Measurements from ENCODE around the gene ARHGAP42. TPM values are rescaled to one million over a fixed set of nuclear protein-coding genes. Genes with fewer than 3 reads are reported as not detected.

Gene ARHGAP42
- total RNA-seq, 6 experiments from 2014 or later: 1.1 to 3.1 (median 2.3) TPM

DNA sequence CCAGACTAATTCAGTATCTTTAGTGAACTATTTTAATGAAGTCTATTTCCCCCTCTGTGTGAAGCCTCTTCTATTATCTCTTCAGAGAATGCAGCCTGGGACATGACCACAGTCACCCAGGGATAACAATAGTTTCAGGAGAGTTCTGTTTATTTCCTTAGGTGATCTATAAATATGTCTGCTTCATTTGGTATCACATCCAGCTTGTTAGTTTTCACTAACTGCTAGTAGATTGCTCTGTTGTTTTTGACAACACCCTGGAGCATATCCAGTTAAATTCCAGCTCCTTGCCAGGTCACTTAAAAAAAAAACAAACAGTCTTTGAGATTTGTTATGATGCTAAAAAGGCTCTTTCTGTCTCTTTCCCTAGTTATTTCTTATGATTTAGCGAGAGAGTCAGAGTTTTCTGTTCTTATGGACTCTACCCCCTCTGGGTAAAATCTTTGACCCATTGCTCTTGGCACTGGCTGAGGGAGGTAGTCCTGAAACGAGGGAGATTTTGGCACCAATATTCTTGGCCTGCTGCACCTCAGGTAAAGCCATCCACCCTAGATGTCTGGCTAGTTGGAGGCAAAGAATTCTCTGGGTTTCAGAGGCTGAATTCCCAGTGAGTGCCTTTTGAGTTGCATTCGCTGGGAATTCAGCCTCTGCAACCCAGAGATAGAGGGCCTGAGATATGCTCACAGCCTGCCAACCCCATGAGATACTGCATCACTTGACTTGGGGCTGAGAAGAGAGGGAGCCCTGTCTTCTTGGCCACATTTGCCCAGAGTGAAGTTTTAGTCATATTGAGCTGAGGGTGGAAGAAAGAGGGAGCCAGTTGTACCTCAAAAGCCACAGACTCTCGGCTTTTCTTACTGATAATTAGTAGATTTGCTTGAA, 283.4 kb downstream of the ARHGAP42 start:
- Mint-ChIP-seq H3K4me1 (ENCODE audit: low read depth) (peaks cover 11% of the 10 kb centered on the region; the same call in 1 of the 2 replicates), H3K27ac (no peak overlapping the region), H3K27me3 (ENCODE audit: insufficient read depth) (no peaks in the 10 kb centered on the region), H3K4me3 (no peak overlapping the region), H3K9me3 (peaks cover 5% of the 10 kb centered on the region), H3K36me3 (ENCODE audit: low read depth) (no peaks in the 10 kb centered on the region)
- no peak for DNase-seq
- no peak for TF ChIP-seq CTCF (IDR thresholded peaks at IDR 0.05)

GRCh38 chr11:100972046-100972445, 285.0 kb downstream of the ARHGAP42 start:
- TF ChIP-seq CTCF (IDR thresholded peaks at IDR 0.05): no peak
- Mint-ChIP-seq H3K27ac (no peak overlapping the region), H3K4me3 (no peak overlapping the region), H3K36me3 (ENCODE audit: low read depth) (no peaks in the 10 kb centered on the region), H3K4me1 (ENCODE audit: low read depth) (peaks cover 11% of the 10 kb centered on the region; the same call in 1 of the 2 replicates), H3K9me3 (peaks cover 5% of the 10 kb centered on the region), H3K27me3 (ENCODE audit: insufficient read depth) (no peaks in the 10 kb centered on the region)
- DNase-seq: no peak

DNA sequence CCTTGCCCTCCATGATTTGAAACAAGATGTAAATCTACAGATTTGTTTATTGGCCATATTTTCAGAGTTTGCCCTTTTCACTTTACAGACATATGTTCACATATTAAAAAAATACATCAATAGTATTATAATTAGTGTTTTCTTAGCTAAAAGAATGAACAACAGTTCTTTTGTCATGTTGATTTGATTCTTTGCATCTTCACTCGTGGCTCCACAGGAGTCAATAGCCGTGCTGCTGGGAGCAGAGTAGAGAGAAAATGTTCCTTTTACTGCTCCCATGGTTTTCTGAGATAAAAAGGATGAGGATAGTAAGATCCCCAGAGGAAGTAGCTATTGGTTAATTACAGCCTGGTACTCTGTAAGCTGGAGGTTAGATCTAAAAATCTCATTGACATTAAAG, 291.4 kb downstream of the ARHGAP42 start:
- TF ChIP-seq CTCF (IDR thresholded peaks at IDR 0.05): no peak
- Mint-ChIP-seq H3K27me3 (ENCODE audit: insufficient read depth) (no peaks in the 10 kb centered on the region; the same call in 1 of the 2 replicates), H3K4me3 (no peak overlapping the region), H3K4me1 (ENCODE audit: low read depth) (no peaks in the 10 kb centered on the region), H3K27ac (no peak overlapping the region), H3K36me3 (ENCODE audit: low read depth) (no peaks in the 10 kb centered on the region), H3K9me3 (no peaks in the 10 kb centered on the region)
- DNase-seq: no peak

DNA sequence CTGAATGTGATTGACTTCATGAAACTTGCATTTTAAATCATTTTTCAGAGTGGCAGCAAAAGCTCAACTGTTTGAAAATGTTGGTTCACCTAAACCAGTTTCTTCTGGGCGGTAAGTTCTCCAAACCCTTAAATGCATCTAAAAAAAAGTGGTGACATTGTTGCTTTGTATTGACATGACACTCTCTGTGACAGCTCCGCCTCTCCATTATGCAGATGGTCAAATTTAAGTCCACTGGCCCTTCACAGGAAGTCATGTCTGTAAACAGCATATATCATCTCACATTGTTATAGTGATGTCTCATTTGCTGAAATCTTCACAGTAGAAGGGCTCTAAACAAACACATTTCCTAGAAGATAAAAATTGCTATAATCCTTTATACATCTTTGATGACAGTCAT, 291.9 kb downstream of the ARHGAP42 start:
- H3K27me3 Mint-ChIP-seq (ENCODE audit: insufficient read depth): no peaks in the 10 kb centered on the region; the same call in 1 of the 2 replicates
- no peaks in the 10 kb centered on the region for H3K4me1 Mint-ChIP-seq (ENCODE audit: low read depth)
- no peak for DNase-seq
- no peak overlapping the region for H3K4me3 Mint-ChIP-seq
- no peak overlapping the region for H3K27ac Mint-ChIP-seq
- no peaks in the 10 kb centered on the region for H3K9me3 Mint-ChIP-seq
- H3K36me3 Mint-ChIP-seq (ENCODE audit: low read depth): no peaks in the 10 kb centered on the region
- TF ChIP-seq CTCF (IDR thresholded peaks at IDR 0.05): no peak

GRCh38 chr11:100980156-100980555, 293.1 kb downstream of the ARHGAP42 start:
- Mint-ChIP-seq H3K36me3 (ENCODE audit: low read depth) (no peaks in the 10 kb centered on the region), H3K27ac (no peak overlapping the region), H3K4me1 (ENCODE audit: low read depth) (no peaks in the 10 kb centered on the region), H3K4me3 (no peak overlapping the region), H3K9me3 (no peaks in the 10 kb centered on the region), H3K27me3 (ENCODE audit: insufficient read depth) (no peaks in the 10 kb centered on the region; the same call in 1 of the 2 replicates)
- DNase-seq: peak; percentile 11
- peak; percentile 49 for TF ChIP-seq CTCF (IDR thresholded peaks at IDR 0.05)

All from HFFc6 (cell line).